HepG2 (cell line): Measurements from ENCODE around the gene GCNT2. TPM values are rescaled to one million over a fixed set of nuclear protein-coding genes. Genes with fewer than 3 reads are reported as not detected.

Source experiments
- ATAC-seq: fragments of 200-7000 bp; cut with Tn5 transposase; 3 replicates; pipeline ENCODE4 v1.9.1; 2020; ENCODE audit warnings: mild to moderate bottlenecking, moderate library complexity
- BruUV-seq: library from RNA; stranded (reverse); fragments of 400-500 nt; replicated peaks from 2 replicates; lab custom pipeline; 2021; lab: Mats Ljungman, UMichigan
- CTCF ChIA-PET: fragments of 300-600 bp; formaldehyde crosslinking; extraction: SDS; loops from one replicate; lab custom pipeline; 2021; ENCODE audit warnings: low total read pairs, inconsistent platforms, low intra/inter-chr PET ratio; lab: Yijun Ruan, JAX
- POLR2A ChIA-PET: fragments of 350-600 bp; sonication (Branson Sonifier 250); formaldehyde crosslinking; loops from one replicate; lab custom pipeline; 2020; ENCODE audit warnings: antibody characterized with exemption, inconsistent platforms; lab: Yijun Ruan, JAX
- DNase-seq: peaks from one replicate; pipeline ENCODE4 v3.0.0-alpha.2; 2015; ENCODE audit warnings: low spot score
- FAIRE-seq: peaks from 3 replicates; lab custom pipeline; 2011; peaks lifted over from hg19 to GRCh38; lab: Jason Lieb, UNC
- H2AFZ ChIP-seq: one replicate; pipeline ENCODE4 v1.6.1; 2011; ENCODE audit warnings: low read length, inconsistent platforms
- H3K27ac ChIP-seq: fragments of 300-600 bp; 3 replicates; pipeline ENCODE4 v1.8.0; 2011; ENCODE audit warnings: mixed run types, mild to moderate bottlenecking, mixed read lengths, low read length, inconsistent platforms; ENCODE audit not compliant: insufficient read depth; ENCODE audit errors: extremely low read length
- H3K27me3 ChIP-seq, 2 experiments: fragments of 200-600 bp in 1 of 2; 2 replicates in 1 of 2; 3 replicates in 1 of 2; pipeline versions ENCODE4 v1.6.0 to v1.8.0; 2011; ENCODE audit warnings: low read length in 2 of 2, mild to moderate bottlenecking in 2 of 2, moderate library complexity in 2 of 2, inconsistent platforms in 1 of 2; ENCODE audit not compliant: insufficient read depth in 2 of 2, control insufficient read depth in 1 of 2
- H3K36me3 ChIP-seq, 2 experiments: fragments of 200-600 bp in 1 of 2; replicated peaks in 1 of 2; 2 replicates in 1 of 2; 3 replicates in 1 of 2; pipeline versions ENCODE4 v1.5.1 to v1.8.0; 2011; ENCODE audit warnings: low read length in 2 of 2, inconsistent platforms in 1 of 2; ENCODE audit not compliant: insufficient read depth in 2 of 2, control insufficient read depth in 1 of 2
- H3K4me1 ChIP-seq: 2 replicates; pipeline ENCODE4 v1.5.1; 2012; ENCODE audit warnings: low read length, inconsistent platforms; ENCODE audit not compliant: insufficient read depth
- H3K4me2 ChIP-seq: 2 replicates; pipeline ENCODE4 v1.6.0; 2011; ENCODE audit warnings: low read depth, low read length, inconsistent platforms
- H3K4me3 ChIP-seq, 3 experiments: fragments of 200-600 bp in 1 of 3; sonication (generic), shearing (Covaris generic) in 1 of 3; replicated peaks in 1 of 3; 2 replicates each; pipeline ENCODE4 v1.5.1; 2011 to 2016; ENCODE audit warnings: low read length in 3 of 3, inconsistent platforms in 2 of 3, low read depth in 2 of 3, mild to moderate bottlenecking in 2 of 3, control low read depth in 1 of 3, mixed read lengths in 1 of 3; ENCODE audit not compliant: insufficient read depth in 1 of 3
- H3K79me2 ChIP-seq: one replicate; pipeline ENCODE4 v1.6.1; 2011; ENCODE audit warnings: low read length, inconsistent platforms; ENCODE audit not compliant: insufficient read depth
- H3K9ac ChIP-seq: 2 replicates; pipeline ENCODE4 v1.6.0; 2011; ENCODE audit warnings: mild to moderate bottlenecking, low read depth, low read length, inconsistent platforms; ENCODE audit not compliant: insufficient read depth
- H3K9me3 ChIP-seq: 2 replicates; pipeline ENCODE4 v1.5.1; 2012; ENCODE audit warnings: mild to moderate bottlenecking, low read length
- H4K20me1 ChIP-seq: 2 replicates; pipeline ENCODE4 v1.6.0; 2011; ENCODE audit warnings: inconsistent platforms, mild to moderate bottlenecking, low read length, moderate library complexity; ENCODE audit not compliant: insufficient read depth
- AKAP8 ChIP-seq: sonication (generic); formaldehyde crosslinking; IDR thresholded peaks from 2 replicates; pipeline ENCODE4 v1.5.1; 2020; ENCODE audit warnings: mild to moderate bottlenecking, missing genetic modification reagents
- ATF3 ChIP-seq: sonication (generic); formaldehyde crosslinking; IDR thresholded peaks from 2 replicates; pipeline ENCODE4 v1.4.0; 2020; ENCODE audit warnings: missing genetic modification reagents
- CHD2 ChIP-seq: IDR thresholded peaks from 2 replicates; pipeline ENCODE4 v1.6.1; 2011; ENCODE audit warnings: low read depth, low read length, improper control_type of control experiment
- ELF4 ChIP-seq: sonication (generic); formaldehyde crosslinking; IDR thresholded peaks from 2 replicates; pipeline ENCODE4 v1.5.0; 2020; ENCODE audit warnings: missing genetic modification reagents, mild to moderate bottlenecking, moderate library complexity, borderline replicate concordance
- FOSL2 ChIP-seq: sonication (generic); formaldehyde crosslinking; IDR thresholded peaks from 2 replicates; pipeline ENCODE4 v1.4.0; 2020; ENCODE audit warnings: missing genetic modification reagents
- FOXJ3 ChIP-seq: sonication (generic); formaldehyde crosslinking; IDR thresholded peaks from 2 replicates; pipeline ENCODE4 v1.4.0; 2020; ENCODE audit warnings: missing genetic modification reagents, mild to moderate bottlenecking, borderline replicate concordance
- NFE2L1 ChIP-seq: sonication (generic); formaldehyde crosslinking; IDR thresholded peaks from 2 replicates; pipeline ENCODE4 v1.4.0; 2020; ENCODE audit warnings: missing genetic modification reagents, mild to moderate bottlenecking, borderline replicate concordance
- PLSCR1 ChIP-seq: sonication (generic); formaldehyde crosslinking; IDR thresholded peaks from 2 replicates; pipeline ENCODE4 v1.5.0; 2020; ENCODE audit warnings: missing genetic modification reagents, mild to moderate bottlenecking, borderline replicate concordance
- SKIL ChIP-seq: sonication (generic); formaldehyde crosslinking; IDR thresholded peaks from 2 replicates; pipeline ENCODE4 v1.8.0; 2022; ENCODE audit warnings: missing genetic modification reagents, mild to moderate bottlenecking, moderate library complexity, borderline replicate concordance
- SMAD9 ChIP-seq: sonication (generic); formaldehyde crosslinking; IDR thresholded peaks from 2 replicates; pipeline ENCODE4 v1.5.1; 2020; ENCODE audit warnings: mild to moderate bottlenecking, missing genetic modification reagents
- ZFP1 ChIP-seq: IDR thresholded peaks from 2 replicates; pipeline ENCODE4 v1.6.1; 2016
- ZNF280D ChIP-seq: sonication (generic); formaldehyde crosslinking; IDR thresholded peaks from 2 replicates; pipeline ENCODE4 v1.5.1; 2020; ENCODE audit warnings: mild to moderate bottlenecking, missing genetic modification reagents
- ZNF441 ChIP-seq: sonication (generic); formaldehyde crosslinking; IDR thresholded peaks from 2 replicates; pipeline ENCODE4 v1.7.0; 2021; ENCODE audit warnings: missing genetic modification reagents, borderline replicate concordance
- ZNF530 ChIP-seq: sonication (generic); formaldehyde crosslinking; IDR thresholded peaks from 2 replicates; pipeline ENCODE4 v1.5.0; 2020; ENCODE audit warnings: low read depth, mild to moderate bottlenecking, missing genetic modification reagents
- ZNF570 ChIP-seq: sonication (generic); formaldehyde crosslinking; IDR thresholded peaks from 2 replicates; pipeline ENCODE4 v1.4.0; 2020; ENCODE audit warnings: mild to moderate bottlenecking, missing genetic modification reagents, borderline replicate concordance
- ZNF616 ChIP-seq: sonication (generic); formaldehyde crosslinking; IDR thresholded peaks from 2 replicates; pipeline ENCODE4 v1.5.0; 2020; ENCODE audit warnings: low read depth, mild to moderate bottlenecking, missing genetic modification reagents
- WGBS: methylation state at CpG from one replicate; pipeline ENCODE4 v1.1.6; 2017; ENCODE audit warnings: low lambda C conversion rate; 5-methylcytosine and 5-hydroxymethylcytosine counted together
- in situ Hi-C: cut with HindIII; loops from 2 replicates; pipeline ENCODE4 v1.10.0; 2017; ENCODE audit warnings: low pct_unique_long_range_greater_than_20kb; ENCODE audit not compliant: extremely low pct_ligation_motif_present
- intact Hi-C: fragments of 100-400 bp; cut with micrococcal nuclease; formaldehyde crosslinking; loops from one replicate; pipeline ENCODE4 v1.10.0; 2022; ENCODE audit not compliant: unreplicated experiment
- polyA plus RNA-seq, 8 experiments: library from polyadenylated mRNA; depleted of rRNA in 3 of 8; stranded (reverse) in 7 of 8; unstranded in 1 of 8; fragments of >200 nt; fragmentation: Illumina TruSeq in 4 of 8; extraction: Trizol in 4 of 8; gene quantifications; 2 replicates each; pipeline versions ENCODE4 v1.2.1 to v1.2.3, GENCODE V29; 2011 to 2016; ENCODE audit warnings: low read depth in 4 of 8, missing spikeins in 1 of 8, mixed read lengths in 1 of 8; ENCODE audit not compliant: insufficient read depth in 1 of 8
- total RNA-seq, 5 experiments: library from RNA; depleted of rRNA; stranded (reverse); fragments of >200 nt; fragmentation: Illumina TruSeq; extraction: Trizol; gene quantifications; 2 replicates each; pipeline ENCODE4 v1.2.3, GENCODE V29; 2016; ENCODE audit warnings: low read depth in 1 of 5

The GCNT2 gene
- total and polyA plus RNA-seq, 2 of the 13 experiments (the other 11 are each of a cell fraction or from before 2014, with no cell fraction given): 11.8 to 31.9 TPM

- H4K20me1 ChIP-seq: peaks cover 51% of the 10 kb centered on the region
- 97% methylated on average over 1 of the region's 1 CpG for WGBS
- no peak overlapping the region for H3K9ac ChIP-seq
- H3K4me3 ChIP-seq: no peak overlapping the region
- H2AFZ ChIP-seq: no peak overlapping the region
- H3K79me2 ChIP-seq: no peaks in the 10 kb centered on the region
- POLR2A ChIA-PET: no interaction called here
- in situ Hi-C loops (no loop called here), intact Hi-C loops (loop anchor here (5.0 kb wide), 1 partner anchor 83 kb away; no protein-coding TSS in a partner anchor)
- no peaks in the 10 kb centered on the region; a peak in 1 of 5 replicates for H3K27me3 ChIP-seq
- no peaks in the 10 kb centered on the region for H3K9me3 ChIP-seq
- DNase-seq: no peak
- H3K36me3 ChIP-seq: peaks cover 0 to 4% of the 10 kb centered on the region in 2 experiments; a peak in 1 of 5 replicates
- no peak overlapping the region for H3K27ac ChIP-seq
- TF ChIP-seq NFE2L1: no peak
- no peak for TF ChIP-seq FOXJ3 (CRISPR knock-in tag)
- no peak for TF ChIP-seq ZNF530
- TF ChIP-seq CHD2: no peak
- no peak for TF ChIP-seq ZFP1 (CRISPR knock-in tag)
- no peak for TF ChIP-seq ZNF441 (CRISPR knock-in tag)
- no peak for TF ChIP-seq ZNF570
- TF ChIP-seq ELF4 (CRISPR knock-in tag): no peak
- TF ChIP-seq ZNF616 (CRISPR knock-in tag): no peak
- TF ChIP-seq PLSCR1 (CRISPR knock-in tag): no peak
- TF ChIP-seq SMAD9 (CRISPR knock-in tag): no peak
- TF ChIP-seq ATF3: no peak
- TF ChIP-seq SKIL (CRISPR knock-in tag): no peak
- no peak for TF ChIP-seq ZNF280D (CRISPR knock-in tag)
- TF ChIP-seq FOSL2 (CRISPR knock-in tag): no peak
- TF ChIP-seq AKAP8 (CRISPR knock-in tag): no peak
- H3K4me1 ChIP-seq: peaks cover 14% of the 10 kb centered on the region
- no peak for FAIRE-seq
- CTCF ChIA-PET: no interaction called here
- no TSS peak for BruUV-seq
- ATAC-seq: no peak
- no peak overlapping the region for H3K4me2 ChIP-seq
Measured at GRCh38 chr6:10610289-10610688, 89.1 kb downstream of the GCNT2 start.
